Spleen (tissue), 11 donors: Measurements from ENCODE around the gene IPO9. TPM values are rescaled to one million over a fixed set of nuclear protein-coding genes. Genes with fewer than 3 reads are reported as not detected.
A peak's percentile ranks its signal among the peaks of the same experiment; 100 is the strongest.

Experiments
- DNase-seq: peaks from one replicate; pipeline ENCODE4 v3.0.0-alpha.2; 2020
- H3K27ac ChIP-seq, 8 donors: fragments of 200-600 bp; sonication (generic) in 7 of 8; 1 replicate in 4 of 8; 2 replicates in 4 of 8; pipeline versions ENCODE4 v1.5.0 to v1.8.0; 2016 to 2021; ENCODE audit warnings: inconsistent platforms in 4 of 8, mild to moderate bottlenecking in 4 of 8, moderate library complexity in 1 of 8
- H3K27me3 ChIP-seq, 7 donors: fragments of 200-600 bp; sonication (generic) in 6 of 7; replicated peaks in 1 of 7; 1 replicate in 4 of 7; 2 replicates in 3 of 7; pipeline versions ENCODE4 v1.5.0 to v1.8.0; 2016 to 2021; ENCODE audit warnings: inconsistent platforms in 3 of 7, mild to moderate bottlenecking in 1 of 7
- H3K36me3 ChIP-seq, 6 donors: fragments of 200-600 bp; sonication (generic) in 5 of 6; 1 replicate in 4 of 6; 2 replicates in 2 of 6; pipeline versions ENCODE4 v1.5.0 to v1.8.0; 2016 to 2021; ENCODE audit warnings: inconsistent platforms in 2 of 6
- H3K4me1 ChIP-seq, 6 donors: fragments of 200-600 bp; sonication (generic) in 5 of 6; 1 replicate in 3 of 6; 2 replicates in 3 of 6; pipeline versions ENCODE4 v1.5.0 to v1.8.0; 2016 to 2021; ENCODE audit warnings: inconsistent platforms in 3 of 6
- H3K4me3 ChIP-seq, 8 donors: fragments of 200-600 bp; sonication (generic) in 7 of 8; 1 replicate in 4 of 8; 2 replicates in 4 of 8; pipeline versions ENCODE4 v1.5.0 to v1.8.0; 2016 to 2021; ENCODE audit warnings: inconsistent platforms in 4 of 8, mild to moderate bottlenecking in 4 of 8, moderate library complexity in 2 of 8
- H3K9me3 ChIP-seq, 8 donors: fragments of 200-600 bp; sonication (generic) in 7 of 8; 1 replicate in 4 of 8; 2 replicates in 4 of 8; pipeline versions ENCODE4 v1.5.0 to v1.8.0; 2016 to 2021; ENCODE audit warnings: inconsistent platforms in 4 of 8
- CTCF ChIP-seq, 11 experiments: fragments of 200-600 bp in 7 of 11; fragments of 450-650 bp in 4 of 11; sonication (generic) in 4 of 11; IDR thresholded peaks in 8 of 11; conservative IDR thresholded peaks in 3 of 11; 1 replicate in 7 of 11; 2 replicates in 4 of 11; pipeline versions ENCODE4 v1.4.0 to v1.8.0; 2016 to 2021; ENCODE audit warnings: antibody characterized with exemption in 11 of 11, inconsistent platforms in 4 of 11, mild to moderate bottlenecking in 1 of 11
- POLR2A ChIP-seq, 3 donors: fragments of 450-650 bp; IDR thresholded peaks; one replicate each; pipeline ENCODE4 v1.5.1; 2017; ENCODE audit warnings: antibody characterized with exemption in 3 of 3, mild to moderate bottlenecking in 1 of 3
- POLR2AphosphoS5 ChIP-seq, 3 donors: sonication (generic); formaldehyde crosslinking; IDR thresholded peaks; one replicate each; pipeline ENCODE4 v1.5.1; 2017; ENCODE audit warnings: antibody characterized with exemption in 3 of 3
- whole genome bisulfite sequencing, 5 donors: extraction: QIAGEN DNeasy Blood & Tissue Kit in 3 of 5; methylation state at CpG; one replicate each; pipeline versions ENCODE4 v1.1.5 to v1.1.7; 2013 to 2018; 5-methylcytosine and 5-hydroxymethylcytosine counted together
- intact Hi-C: fragments of 100-400 bp; cut with DNase I; formaldehyde crosslinking; loops from one replicate; pipeline ENCODE4 v1.15.0; 2023; ENCODE audit warnings: low total_unique reads
- polyA plus RNA-seq, 3 donors: library from polyadenylated mRNA; stranded (reverse); fragments of 200-250 nt; gene quantifications; one replicate each; pipeline ENCODE4 v1.2.1, GENCODE V29; 2013
- total RNA-seq, 7 donors: library from RNA; depleted of rRNA in 3 of 7; stranded (reverse); fragments of >200 nt in 3 of 7; fragmentation: NEBNext Ultra II Directional in 4 of 7; extraction: Animal tissue kit (Norgen Biotek cat#: 25700) in 4 of 7; gene quantifications; one replicate each; pipeline versions ENCODE4 v1.1.0 to v1.2.1, GENCODE V29; 2016 to 2021
- donor health status: healthy with polysubstance abuse.
- donor health status: DM: no; HTN: no; CAD: no; lungs with moderate emphysema.
- donor health status: DM: no; HTN: no; CAD: no.
- donor health status: Bipolar disorder and iron deficiency.
- donor health status: healthy.
- donor health status: DM: no; HTN: no; CAD: no.
- donor health status: DM: yes; HTN: yes; CAD: no.

Gene IPO9
- total and polyA plus RNA-seq, 10 donors = 13.8 to 35.7 (median 27.1) TPM

GRCh38 chr1:201810466-201811216, 18.3 kb upstream of the IPO9 start:
- DNase-seq = no peak
- Histone ChIP-seq H3K4me1 (no peaks in the 10 kb centered on the region), H3K4me3 (no peak overlapping the region), H3K27ac (no peak overlapping the region), H3K36me3 (peaks cover 0 to 92% (median 36%) of the 10 kb centered on the region in 6 donors), H3K27me3 (no peaks in the 10 kb centered on the region), H3K9me3 (no peaks in the 10 kb centered on the region)
- TF ChIP-seq CTCF (IDR thresholded peaks at IDR 0.05 in 8 of 11, conservative IDR thresholded peaks at IDR 0.05 in 3 of 11) = no peak
- TF ChIP-seq POLR2AphosphoS5 (IDR thresholded peaks at IDR 0.05) = peak in 1 of 3 donors; percentile 30
- no peak for TF ChIP-seq POLR2A (IDR thresholded peaks at IDR 0.05)
- WGBS, 5 donors = 93 to 97% (median 95%) methylated on average over 17 to 19 of the region's 19 CpGs
- intact Hi-C loops = no loop called here

- Histone ChIP-seq H3K36me3 (peaks cover 0 to 84% (median 34%) of the 10 kb centered on the region in 6 donors), H3K4me1 (no peaks in the 10 kb centered on the region), H3K4me3 (no peak overlapping the region), H3K27me3 (no peaks in the 10 kb centered on the region), H3K9me3 (no peaks in the 10 kb centered on the region), H3K27ac (no peak overlapping the region)
- TF ChIP-seq POLR2A (IDR thresholded peaks at IDR 0.05) (no peak), POLR2AphosphoS5 (IDR thresholded peaks at IDR 0.05) (no peak), CTCF (IDR thresholded peaks at IDR 0.05 in 8 of 11, conservative IDR thresholded peaks at IDR 0.05 in 3 of 11) (no peak)
- intact Hi-C loops = no loop called here
- no peak for DNase-seq
These were observed 15.7 kb upstream of the IPO9 start for GRCh38 chr1:201813226-201813625.

- Histone ChIP-seq H3K27me3 (no peaks in the 10 kb centered on the region), H3K9me3 (no peaks in the 10 kb centered on the region), H3K4me3 (no peak overlapping the region), H3K4me1 (no peaks in the 10 kb centered on the region), H3K27ac (no peak overlapping the region), H3K36me3 (peaks cover 0 to 83% (median 21%) of the 10 kb centered on the region in 6 donors)
- 81 to 89% (median 87%) methylated on average over 7 of the region's 7 CpGs for WGBS, 5 donors
- DNase-seq = no peak
- TF ChIP-seq CTCF (IDR thresholded peaks at IDR 0.05 in 8 of 11, conservative IDR thresholded peaks at IDR 0.05 in 3 of 11) (no peak), POLR2A (IDR thresholded peaks at IDR 0.05) (no peak), POLR2AphosphoS5 (IDR thresholded peaks at IDR 0.05) (no peak)
- intact Hi-C loops = no loop called here
These were observed 12.6 kb upstream of the IPO9 start for GRCh38 chr1:201816309-201816854.

- Histone ChIP-seq H3K9me3 (no peaks in the 10 kb centered on the region), H3K4me3 (no peak overlapping the region), H3K4me1 (no peaks in the 10 kb centered on the region), H3K27me3 (no peaks in the 10 kb centered on the region), H3K27ac (no peak overlapping the region), H3K36me3 (peaks cover 0 to 64% (median 8%) of the 10 kb centered on the region in 6 donors)
- WGBS, 5 donors = 77 to 88% (median 82%) methylated on average over 5 of the region's 5 CpGs
- no peak for DNase-seq
- intact Hi-C loops = no loop called here
- TF ChIP-seq CTCF (IDR thresholded peaks at IDR 0.05 in 8 of 11, conservative IDR thresholded peaks at IDR 0.05 in 3 of 11) (no peak), POLR2A (IDR thresholded peaks at IDR 0.05) (no peak), POLR2AphosphoS5 (IDR thresholded peaks at IDR 0.05) (no peak)
These were observed 9.8 kb upstream of the IPO9 start for GRCh38 chr1:201818971-201819750.
